HG03354 (cell line): ENCODE data around the gene TLK2.
"Not testable (repeated sequence)": the region's sequence is repeated elsewhere in the genome, so short reads cannot be mapped to it uniquely, and the experiment has no call there.

Experiments used
- ATAC-seq: cut with Tn5 transposase; IDR thresholded peaks from one replicate; pipeline ENCODE4 v1.9.1; 2021; ENCODE audit warnings: mild to moderate bottlenecking; ENCODE audit not compliant: unreplicated experiment, poor library complexity, severe bottlenecking

The TLK2 gene

GRCh38 chr17:62546066-62546465 is 67.4 kb downstream of the TLK2 start:
- ATAC-seq: not testable (repeated sequence)

- ATAC-seq: peak; percentile 88
Observed at GRCh38 chr17:62552851-62553659, 74.4 kb downstream of the TLK2 start.

DNA sequence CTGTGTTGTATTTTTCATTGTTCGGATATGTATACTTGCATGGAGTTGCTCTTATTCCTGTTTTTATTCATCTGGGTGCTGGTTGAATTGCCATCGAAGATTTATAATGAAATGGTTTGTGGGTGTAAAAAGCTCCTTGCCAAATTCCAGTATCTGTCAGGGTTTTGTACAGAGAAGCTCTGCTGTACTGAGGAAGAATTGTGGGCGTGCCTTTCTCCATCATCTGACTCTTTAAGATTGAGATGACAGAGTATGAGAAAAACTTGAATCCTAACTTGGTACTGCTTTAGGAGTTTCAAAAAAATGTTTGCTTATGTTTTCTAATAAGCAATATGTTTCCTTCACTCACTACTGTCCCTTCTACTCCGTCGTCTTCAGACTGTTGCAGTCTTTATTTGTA is 78.9 kb downstream of the TLK2 start:
- not testable (repeated sequence) for ATAC-seq

GRCh38 chr17:62558941-62559340 is 80.3 kb downstream of the TLK2 start:
- not testable (repeated sequence) for ATAC-seq

DNA sequence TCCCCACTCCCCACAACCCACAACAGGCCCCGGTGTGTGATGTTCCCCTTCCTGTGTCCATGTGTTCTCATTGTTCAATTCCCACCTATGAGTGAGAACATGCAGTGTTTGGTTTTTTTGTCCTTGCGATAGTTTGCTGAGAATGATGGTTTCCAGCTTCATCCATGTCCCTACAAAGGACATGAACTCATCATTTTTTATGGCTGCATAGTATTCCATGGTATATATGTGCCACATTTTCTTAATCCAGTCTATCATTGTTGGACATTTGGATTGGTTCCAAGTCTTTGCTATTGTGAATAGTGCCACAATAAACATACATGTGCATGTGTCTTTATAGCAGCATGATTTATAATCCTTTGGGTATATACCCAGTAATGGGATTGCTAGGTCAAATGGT is 82.3 kb downstream of the TLK2 start:
- not testable (repeated sequence) for ATAC-seq

GRCh38 chr17:62562656-62563055 is 84.0 kb downstream of the TLK2 start:
- ATAC-seq: no peak

DNA sequence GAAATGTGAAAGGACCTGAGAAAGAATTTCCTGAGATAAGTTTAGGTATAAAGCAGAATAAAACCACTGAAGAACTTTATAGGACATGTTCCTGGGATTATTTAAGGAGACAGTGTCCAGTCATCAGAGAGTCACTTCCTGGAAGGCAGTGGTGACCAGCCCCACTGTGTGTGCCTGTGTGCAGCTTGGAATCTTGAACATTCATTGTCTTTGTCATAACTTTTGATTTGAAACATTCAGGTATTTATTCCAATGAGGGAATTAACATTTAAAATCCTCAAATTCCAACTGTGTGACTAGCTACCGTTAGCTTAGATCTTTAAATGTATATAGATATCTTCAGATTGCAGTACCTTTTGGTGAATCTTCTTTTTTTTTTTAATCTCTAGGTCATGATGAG is 87.2 kb downstream of the TLK2 start:
- no peak for ATAC-seq

- no peak for ATAC-seq
Observed at GRCh38 chr17:62566996-62567578, 88.5 kb downstream of the TLK2 start.

GRCh38 chr17:62572488-62572887 is 93.9 kb downstream of the TLK2 start:
- no peak for ATAC-seq

DNA sequence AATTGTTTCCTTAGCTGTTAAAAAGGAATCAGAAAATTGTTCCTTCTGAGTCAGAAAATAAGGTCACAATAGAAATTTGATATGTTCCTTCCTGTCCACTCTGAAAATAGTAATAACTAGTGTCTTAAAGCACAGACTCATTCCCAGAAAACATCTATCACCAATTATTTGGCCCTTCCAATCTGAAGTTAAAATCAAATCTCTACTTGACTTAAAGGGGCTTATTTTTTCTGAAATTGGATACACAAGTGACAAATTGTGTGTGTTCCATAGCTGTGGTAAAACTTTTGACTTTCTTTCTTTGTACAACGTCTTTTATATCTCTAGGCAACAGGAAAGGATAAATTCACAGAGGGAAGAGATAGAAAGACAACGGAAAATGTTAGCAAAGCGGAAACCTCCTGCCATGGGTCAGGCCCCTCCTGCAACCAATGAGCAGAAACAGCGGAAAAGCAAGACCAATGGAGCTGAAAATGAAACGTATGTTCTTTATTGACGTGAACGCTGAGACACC is 94.3 kb downstream of the TLK2 start:
- ATAC-seq: no peak

DNA sequence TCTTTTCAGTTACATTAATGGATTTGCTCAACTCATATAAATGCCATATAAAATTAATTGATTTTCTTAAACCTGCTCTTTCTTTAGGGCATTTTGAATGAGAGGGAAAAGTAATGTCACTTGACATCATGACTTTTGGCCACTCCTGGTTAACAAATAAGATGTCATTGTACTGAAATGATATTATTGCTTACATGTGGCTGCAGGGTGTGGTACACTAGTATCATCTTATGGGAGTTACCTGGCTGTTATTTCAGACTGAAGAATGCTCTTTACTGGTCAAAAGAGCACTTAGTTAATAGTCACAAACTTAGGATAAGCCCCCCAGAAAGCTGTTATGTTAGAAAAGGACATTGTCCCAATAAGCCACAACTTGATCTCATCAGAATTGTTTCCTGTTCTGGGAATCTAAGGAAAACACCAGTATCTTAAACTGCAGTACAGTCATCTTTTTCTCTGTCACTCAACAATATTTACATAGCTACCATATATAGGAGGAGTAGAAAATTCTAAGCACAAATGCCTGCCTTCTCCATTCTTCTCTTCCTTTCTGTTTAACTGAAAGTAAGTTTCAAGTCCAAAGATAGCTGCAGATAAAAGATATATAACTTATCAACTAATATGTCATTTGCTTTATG is 95.0 kb downstream of the TLK2 start:
- no peak for ATAC-seq

GRCh38 chr17:62576382-62576781 is 97.8 kb downstream of the TLK2 start:
- no peak for ATAC-seq

GRCh38 chr17:62578757-62579487 is 100.3 kb downstream of the TLK2 start:
- ATAC-seq: no peak

GRCh38 chr17:62580947-62581346 is 102.3 kb downstream of the TLK2 start:
- ATAC-seq: no peak

DNA sequence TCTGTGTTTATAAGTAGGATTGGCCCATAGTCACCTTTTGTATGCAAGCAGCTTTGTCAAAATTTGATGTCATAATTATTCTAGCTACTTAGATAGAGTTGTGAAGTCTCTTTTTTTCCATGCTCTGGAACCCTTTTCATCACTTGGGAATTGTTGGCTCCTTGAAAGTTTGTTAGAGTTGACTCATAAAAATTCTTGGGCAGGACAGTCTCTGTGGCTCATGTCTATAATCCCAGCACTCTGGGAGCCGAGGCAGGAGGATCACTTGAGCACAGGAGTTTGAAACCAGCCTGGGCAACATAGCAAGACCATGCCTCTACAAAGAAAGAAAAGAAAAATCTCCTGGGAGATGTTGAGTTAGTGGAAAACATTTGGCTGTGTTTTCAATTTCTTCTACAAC is 103.1 kb downstream of the TLK2 start:
- no peak for ATAC-seq

- no peak for ATAC-seq
Observed at GRCh38 chr17:62587554-62587953, 108.9 kb downstream of the TLK2 start.

DNA sequence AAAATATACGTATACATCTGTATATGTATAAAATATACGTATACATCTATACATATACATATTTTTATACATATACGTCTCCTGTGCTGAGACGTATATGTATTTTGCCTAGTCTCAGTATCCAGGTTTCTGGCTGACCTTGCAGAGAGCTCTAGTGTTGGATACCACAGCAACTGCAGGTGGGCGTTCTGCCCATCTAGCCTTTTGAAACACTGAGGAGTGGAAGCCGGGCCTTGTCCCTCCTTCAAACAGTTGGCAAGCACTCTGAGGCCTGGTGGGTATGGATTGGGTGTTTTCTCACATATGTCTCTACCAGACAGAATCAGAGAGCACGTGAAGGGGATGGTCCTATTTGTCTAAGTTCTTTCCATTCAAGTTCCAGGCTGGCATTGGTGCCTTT is 109.5 kb downstream of the TLK2 start:
- ATAC-seq: no peak

DNA sequence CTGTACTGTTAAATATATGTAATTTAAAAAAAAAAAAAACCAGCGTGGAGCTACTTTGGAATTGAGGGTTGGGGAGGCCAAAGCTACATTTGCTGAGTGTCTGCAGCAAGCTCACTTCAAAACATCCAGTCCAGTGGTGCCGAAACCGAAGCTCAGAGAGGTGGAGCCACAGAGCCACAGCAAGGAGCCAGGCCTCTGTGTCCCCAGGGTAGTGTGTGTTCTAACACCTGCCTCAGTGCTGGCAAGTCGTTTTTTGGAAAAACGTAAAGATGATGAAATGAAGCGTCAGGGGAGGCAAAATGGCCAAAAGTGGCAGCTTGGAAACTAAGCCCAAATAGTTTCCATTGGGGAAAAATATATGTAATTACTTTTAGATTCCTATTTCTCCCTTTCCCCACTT is 112.7 kb downstream of the TLK2 start:
- no peak for ATAC-seq

- not testable (repeated sequence) for ATAC-seq
Observed at GRCh38 chr17:62591822-62592221, 113.2 kb downstream of the TLK2 start.
